HG03521 (cell line): ENCODE measurements around the gene POLD2.

Experiments
- ATAC-seq: cut with Tn5 transposase; IDR thresholded peaks from one replicate; pipeline ENCODE4 v1.9.1; 2021; ENCODE audit warnings: mild to moderate bottlenecking, moderate library complexity; ENCODE audit not compliant: unreplicated experiment

Gene POLD2

GRCh38 chr7:44066111-44066460 is 57.3 kb downstream of the POLD2 start:
- ATAC-seq: no peak

GRCh38 chr7:44065431-44066110 is 57.8 kb downstream of the POLD2 start, which contains the start of gene PGAM2:
Gene PGAM2, minus strand, starts transcription at chr7:44065567. Its CDS starts 38 bp downstream, at chr7:44065529.
- no peak for ATAC-seq

DNA sequence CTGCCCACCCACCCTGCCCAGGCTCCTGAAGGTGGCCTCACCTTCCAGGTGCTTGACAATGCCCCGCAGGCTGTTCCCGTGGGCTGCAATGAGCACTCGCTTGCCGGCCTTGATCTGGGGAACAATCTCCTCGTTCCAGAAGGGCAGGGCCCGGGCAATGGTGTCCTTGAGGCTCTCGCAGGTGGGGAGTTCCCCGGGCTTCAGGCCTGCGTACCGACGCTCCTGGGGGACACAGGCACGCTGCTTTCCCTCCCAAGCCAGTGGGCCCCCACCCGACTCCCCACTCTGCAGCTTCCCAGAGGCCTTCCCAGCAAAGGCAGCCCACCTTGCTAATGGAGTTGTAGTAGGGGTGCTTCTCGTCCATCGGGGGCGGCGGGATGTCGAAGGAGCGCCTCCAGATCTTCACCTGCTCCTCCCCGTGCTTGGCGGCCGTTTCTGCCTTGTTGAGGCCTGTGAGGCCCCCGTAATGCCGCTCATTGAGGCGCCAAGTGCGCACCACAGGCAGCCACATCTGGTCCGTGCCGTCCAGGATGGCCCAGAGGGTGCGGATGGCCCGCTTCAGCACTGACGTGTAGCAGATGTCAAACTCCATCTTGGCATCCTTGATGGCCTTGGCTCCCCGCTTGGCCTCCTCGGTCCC is 58.4 kb downstream of the POLD2 start:
- no peak for ATAC-seq
